ENCODE results near the gene KIRREL2. TPM values are rescaled to one million over a fixed set of nuclear protein-coding genes. Genes with fewer than 3 reads are reported as not detected.

The KIRREL2 gene
- total and polyA plus RNA-seq, 3 experiments from 2014 or later, result 0.62 to 0.83 TPM; not detected in 1

- peaks cover 30% of the 10 kb centered on the region for H3K27me3 ChIP-seq (ENCODE audit: insufficient read depth, low read length, poor library complexity, severe bottlenecking)
- peaks cover 40 to 63% of the 10 kb centered on the region in 2 donors for H3K27me3 Mint-ChIP-seq
- POLR2A ChIA-PET, result interaction anchor here (0.7 kb wide), 1 partner anchor 386 kb away, joined by 3 read pairs; no protein-coding TSS in a partner anchor
Measured at GRCh38 chr19:35848486-35848885, 8.2 kb upstream of the KIRREL2 start.

GRCh38 chr19:35848919-35849505 is 7.7 kb upstream of the KIRREL2 start:
- ChIA-PET CTCF (no interaction called here), POLR2A (interaction anchor here (0.7 kb wide), 1 partner anchor 386 kb away, joined by 3 read pairs; no protein-coding TSS in a partner anchor)
- Mint-ChIP-seq H3K9me3 (peaks cover 0 to 3% (median 2%) of the 10 kb centered on the region in 5 donors), H3K36me3 (peaks cover 0 to 3% (median 2%) of the 10 kb centered on the region in 3 donors), H3K27ac (no peak overlapping the region), H3K4me1 (peaks cover 16 to 27% (median 21%) of the 10 kb centered on the region in 3 donors), H3K4me3 (no peak overlapping the region), H3K27me3 (peaks cover 37 to 59% of the 10 kb centered on the region in 2 donors)
- Histone ChIP-seq H3K27me3 (ENCODE audit: insufficient read depth, low read length, poor library complexity, severe bottlenecking) (peaks cover 25% of the 10 kb centered on the region), H3K4me1 (ENCODE audit: insufficient read depth, low read length) (no peaks in the 10 kb centered on the region), H3K27ac (ENCODE audit: low read depth, low read length) (no peak overlapping the region), H3K36me3 (ENCODE audit: insufficient read depth, low read length) (no peaks in the 10 kb centered on the region), H3K9me3 (ENCODE audit: low read length) (no peaks in the 10 kb centered on the region), H3K4me3 (ENCODE audit: low read length) (no peak overlapping the region)
- DNase-seq, result no peak

More at GRCh38 chr19:35848486-35848885, 8.2 kb upstream of the KIRREL2 start:
- Histone ChIP-seq H3K9me3 (ENCODE audit: low read length) (no peaks in the 10 kb centered on the region), H3K27ac (ENCODE audit: low read depth, low read length) (no peak overlapping the region), H3K4me3 (ENCODE audit: low read length) (no peak overlapping the region), H3K4me1 (ENCODE audit: insufficient read depth, low read length) (no peaks in the 10 kb centered on the region), H3K36me3 (ENCODE audit: insufficient read depth, low read length) (no peaks in the 10 kb centered on the region)
- Mint-ChIP-seq H3K4me3 (no peak overlapping the region), H3K27ac (peak overlapping the region in 1 of 8 donors; percentile 33), H3K4me1 (peaks cover 16 to 27% (median 21%) of the 10 kb centered on the region in 3 donors), H3K9me3 (peaks cover 0 to 3% (median 2%) of the 10 kb centered on the region in 5 donors), H3K36me3 (peaks cover 0 to 3% (median 2%) of the 10 kb centered on the region in 3 donors)
- DNase-seq, result no peak
- CTCF ChIA-PET, result no interaction called here

GRCh38 chr19:35851213-35852028 is 5.3 kb upstream of the KIRREL2 start:
- ChIA-PET CTCF (no interaction called here), POLR2A (no interaction called here)
- no peaks in the 10 kb centered on the region for H3K36me3 ChIP-seq (ENCODE audit: insufficient read depth, low read length)
- no peak overlapping the region for H3K4me3 ChIP-seq (ENCODE audit: low read length)
- Mint-ChIP-seq H3K27me3 (peaks cover 37 to 55% of the 10 kb centered on the region in 2 donors), H3K36me3 (no peaks in the 10 kb centered on the region), H3K4me3 (no peak overlapping the region), H3K27ac (peak overlapping the region in 2 of 8 donors; percentile 47 to 54), H3K4me1 (peaks cover 4 to 8% (median 5%) of the 10 kb centered on the region in 3 donors), H3K9me3 (no peaks in the 10 kb centered on the region)
- peaks cover 19% of the 10 kb centered on the region for H3K27me3 ChIP-seq (ENCODE audit: insufficient read depth, low read length, poor library complexity, severe bottlenecking)
- DNase-seq, result peak in 1 of 5 donors; percentile 37
- H3K9me3 ChIP-seq (ENCODE audit: low read length), result no peaks in the 10 kb centered on the region
- no peak overlapping the region for H3K27ac ChIP-seq (ENCODE audit: low read depth, low read length)
- H3K4me1 ChIP-seq (ENCODE audit: insufficient read depth, low read length), result no peaks in the 10 kb centered on the region

GRCh38 chr19:35852029-35852780 is 4.5 kb upstream of the KIRREL2 start, which contains the start of gene NPHS1:
Gene NPHS1 (minus strand): TSS chr19:35852504. CDS start chr19:35851837, 667 bp downstream.
- peaks cover 32 to 50% of the 10 kb centered on the region in 2 donors for H3K27me3 Mint-ChIP-seq
- no peaks in the 10 kb centered on the region for H3K36me3 Mint-ChIP-seq
- H3K4me1 ChIP-seq (ENCODE audit: insufficient read depth, low read length), result no peaks in the 10 kb centered on the region
- H3K36me3 ChIP-seq (ENCODE audit: insufficient read depth, low read length), result no peaks in the 10 kb centered on the region
- H3K4me3 ChIP-seq (ENCODE audit: low read length), result no peak within 1 kb of the TSS
- H3K27ac ChIP-seq (ENCODE audit: low read depth, low read length), result no peak within 1 kb of the TSS
- POLR2A ChIA-PET, result no interaction called here
- no peaks in the 10 kb centered on the region for H3K9me3 ChIP-seq (ENCODE audit: low read length)
- peak within 1 kb of the TSS in 1 of 7 donors; percentile 15 for H3K4me3 Mint-ChIP-seq
- DNase-seq, result no peak
- peaks cover 18% of the 10 kb centered on the region for H3K27me3 ChIP-seq (ENCODE audit: insufficient read depth, low read length, poor library complexity, severe bottlenecking)
- no peaks in the 10 kb centered on the region for H3K9me3 Mint-ChIP-seq
- peak within 1 kb of the TSS in 2 of 8 donors; percentile 47 to 54 for H3K27ac Mint-ChIP-seq
- peaks cover 3 to 9% (median 5%) of the 10 kb centered on the region in 3 donors for H3K4me1 Mint-ChIP-seq
- CTCF ChIA-PET, result no interaction called here

GRCh38 chr19:35853038-35853756 is 3.5 kb upstream of the KIRREL2 start:
- peaks cover 32 to 47% of the 10 kb centered on the region in 2 donors for H3K27me3 Mint-ChIP-seq
- CTCF ChIA-PET, result no interaction called here
- Histone ChIP-seq H3K27ac (ENCODE audit: low read depth, low read length) (no peak overlapping the region), H3K4me3 (ENCODE audit: low read length) (no peak overlapping the region), H3K27me3 (ENCODE audit: insufficient read depth, low read length, poor library complexity, severe bottlenecking) (peaks cover 16% of the 10 kb centered on the region), H3K9me3 (ENCODE audit: low read length) (no peaks in the 10 kb centered on the region), H3K4me1 (ENCODE audit: insufficient read depth, low read length) (no peaks in the 10 kb centered on the region), H3K36me3 (ENCODE audit: insufficient read depth, low read length) (no peaks in the 10 kb centered on the region)
- no peak for DNase-seq
- H3K9me3 Mint-ChIP-seq, result no peaks in the 10 kb centered on the region
- H3K27ac Mint-ChIP-seq, result no peak overlapping the region
- H3K4me3 Mint-ChIP-seq, result no peak overlapping the region
- no peaks in the 10 kb centered on the region for H3K36me3 Mint-ChIP-seq
- POLR2A ChIA-PET, result interaction anchor here (0.6 kb wide), 1 partner anchor 40 kb away, joined by 6 read pairs; the partner anchor contains the start of gene PRODH2
- H3K4me1 Mint-ChIP-seq, result peaks cover 8 to 13% (median 12%) of the 10 kb centered on the region in 3 donors

GRCh38 chr19:35858311-35858710 is 1.6 kb downstream of the KIRREL2 start:
- H3K27ac ChIP-seq (ENCODE audit: low read depth, low read length), result no peak overlapping the region
- Mint-ChIP-seq H3K27ac (no peak overlapping the region), H3K9me3 (no peaks in the 10 kb centered on the region), H3K4me3 (peak overlapping the region in 5 of 7 donors; percentile 7 to 78 (median 54)), H3K36me3 (no peaks in the 10 kb centered on the region), H3K27me3 (peaks cover 48 to 63% of the 10 kb centered on the region in 2 donors), H3K4me1 (peaks cover 8 to 16% (median 12%) of the 10 kb centered on the region in 3 donors)
- no peak overlapping the region for H3K4me3 ChIP-seq (ENCODE audit: low read length)
- H3K36me3 ChIP-seq (ENCODE audit: insufficient read depth, low read length), result no peaks in the 10 kb centered on the region
- DNase-seq, result no peak
- no peaks in the 10 kb centered on the region for H3K4me1 ChIP-seq (ENCODE audit: insufficient read depth, low read length)
- no peaks in the 10 kb centered on the region for H3K9me3 ChIP-seq (ENCODE audit: low read length)
- ChIA-PET POLR2A (no interaction called here), CTCF (no interaction called here)
- H3K27me3 ChIP-seq (ENCODE audit: insufficient read depth, low read length, poor library complexity, severe bottlenecking), result peaks cover 19% of the 10 kb centered on the region

GRCh38 chr19:35859414-35859813 is 2.7 kb downstream of the KIRREL2 start:
- H3K4me1 Mint-ChIP-seq, result peaks cover 8 to 16% (median 12%) of the 10 kb centered on the region in 3 donors
- H3K9me3 ChIP-seq (ENCODE audit: low read length), result no peaks in the 10 kb centered on the region
- peaks cover 19% of the 10 kb centered on the region for H3K27me3 ChIP-seq (ENCODE audit: insufficient read depth, low read length, poor library complexity, severe bottlenecking)
- no peaks in the 10 kb centered on the region for H3K36me3 Mint-ChIP-seq
- H3K27ac ChIP-seq (ENCODE audit: low read depth, low read length), result no peak overlapping the region
- DNase-seq, result no peak
- H3K4me3 Mint-ChIP-seq, result peak overlapping the region in 1 of 7 donors; percentile 76
- no peaks in the 10 kb centered on the region for H3K36me3 ChIP-seq (ENCODE audit: insufficient read depth, low read length)
- no peaks in the 10 kb centered on the region for H3K9me3 Mint-ChIP-seq
- H3K27ac Mint-ChIP-seq, result no peak overlapping the region
- ChIA-PET CTCF (interaction anchor here (1.9 kb wide), 1 partner anchor 81 kb away, joined by 4 read pairs; no protein-coding TSS in a partner anchor), POLR2A (no interaction called here)
- no peak overlapping the region for H3K4me3 ChIP-seq (ENCODE audit: low read length)
- no peaks in the 10 kb centered on the region for H3K4me1 ChIP-seq (ENCODE audit: insufficient read depth, low read length)
- H3K27me3 Mint-ChIP-seq, result peaks cover 50 to 59% of the 10 kb centered on the region in 2 donors

Measured in CD8-positive, alpha-beta memory T cell (primary cell).